ENCODE results near the gene SMO.

DNA sequence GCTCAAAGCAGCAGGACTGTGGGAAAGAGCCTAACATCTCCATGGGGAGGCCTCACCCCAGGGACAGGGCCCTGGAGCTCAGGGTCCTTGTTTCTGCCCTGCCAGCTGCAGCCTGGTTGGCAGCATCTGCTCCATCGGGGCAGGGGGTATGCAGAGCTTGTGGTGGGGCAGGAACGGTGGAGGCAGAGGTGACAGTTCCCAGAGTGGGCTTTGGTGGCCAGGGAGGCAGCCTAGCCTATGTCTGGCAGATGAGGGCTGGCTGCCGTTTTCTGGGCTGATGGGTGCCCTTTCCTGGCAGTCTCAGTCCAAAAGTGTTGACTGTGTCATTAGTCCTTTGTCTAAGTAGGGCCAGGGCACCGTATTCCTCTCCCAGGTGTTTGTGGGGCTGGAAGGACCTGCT, 24.2 kb downstream of the SMO start:
- TF ChIP-seq, protein P1, sequence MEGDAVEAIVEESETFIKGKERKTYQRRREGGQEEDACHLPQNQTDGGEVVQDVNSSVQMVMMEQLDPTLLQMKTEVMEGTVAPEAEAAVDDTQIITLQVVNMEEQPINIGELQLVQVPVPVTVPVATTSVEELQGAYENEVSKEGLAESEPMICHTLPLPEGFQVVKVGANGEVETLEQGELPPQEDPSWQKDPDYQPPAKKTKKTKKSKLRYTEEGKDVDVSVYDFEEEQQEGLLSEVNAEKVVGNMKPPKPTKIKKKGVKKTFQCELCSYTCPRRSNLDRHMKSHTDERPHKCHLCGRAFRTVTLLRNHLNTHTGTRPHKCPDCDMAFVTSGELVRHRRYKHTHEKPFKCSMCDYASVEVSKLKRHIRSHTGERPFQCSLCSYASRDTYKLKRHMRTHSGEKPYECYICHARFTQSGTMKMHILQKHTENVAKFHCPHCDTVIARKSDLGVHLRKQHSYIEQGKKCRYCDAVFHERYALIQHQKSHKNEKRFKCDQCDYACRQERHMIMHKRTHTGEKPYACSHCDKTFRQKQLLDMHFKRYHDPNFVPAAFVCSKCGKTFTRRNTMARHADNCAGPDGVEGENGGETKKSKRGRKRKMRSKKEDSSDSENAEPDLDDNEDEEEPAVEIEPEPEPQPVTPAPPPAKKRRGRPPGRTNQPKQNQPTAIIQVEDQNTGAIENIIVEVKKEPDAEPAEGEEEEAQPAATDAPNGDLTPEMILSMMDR (IDR thresholded peaks at IDR 0.05 in 2 of 3, conservative IDR thresholded peaks at IDR 0.05 in 1 of 3; ENCODE audit: borderline replicate concordance in 1 of 3, insufficient read depth in 1 of 3, low read depth in 2 of 3, low read length in 2 of 3): no peak
- TF ChIP-seq, protein P2, sequence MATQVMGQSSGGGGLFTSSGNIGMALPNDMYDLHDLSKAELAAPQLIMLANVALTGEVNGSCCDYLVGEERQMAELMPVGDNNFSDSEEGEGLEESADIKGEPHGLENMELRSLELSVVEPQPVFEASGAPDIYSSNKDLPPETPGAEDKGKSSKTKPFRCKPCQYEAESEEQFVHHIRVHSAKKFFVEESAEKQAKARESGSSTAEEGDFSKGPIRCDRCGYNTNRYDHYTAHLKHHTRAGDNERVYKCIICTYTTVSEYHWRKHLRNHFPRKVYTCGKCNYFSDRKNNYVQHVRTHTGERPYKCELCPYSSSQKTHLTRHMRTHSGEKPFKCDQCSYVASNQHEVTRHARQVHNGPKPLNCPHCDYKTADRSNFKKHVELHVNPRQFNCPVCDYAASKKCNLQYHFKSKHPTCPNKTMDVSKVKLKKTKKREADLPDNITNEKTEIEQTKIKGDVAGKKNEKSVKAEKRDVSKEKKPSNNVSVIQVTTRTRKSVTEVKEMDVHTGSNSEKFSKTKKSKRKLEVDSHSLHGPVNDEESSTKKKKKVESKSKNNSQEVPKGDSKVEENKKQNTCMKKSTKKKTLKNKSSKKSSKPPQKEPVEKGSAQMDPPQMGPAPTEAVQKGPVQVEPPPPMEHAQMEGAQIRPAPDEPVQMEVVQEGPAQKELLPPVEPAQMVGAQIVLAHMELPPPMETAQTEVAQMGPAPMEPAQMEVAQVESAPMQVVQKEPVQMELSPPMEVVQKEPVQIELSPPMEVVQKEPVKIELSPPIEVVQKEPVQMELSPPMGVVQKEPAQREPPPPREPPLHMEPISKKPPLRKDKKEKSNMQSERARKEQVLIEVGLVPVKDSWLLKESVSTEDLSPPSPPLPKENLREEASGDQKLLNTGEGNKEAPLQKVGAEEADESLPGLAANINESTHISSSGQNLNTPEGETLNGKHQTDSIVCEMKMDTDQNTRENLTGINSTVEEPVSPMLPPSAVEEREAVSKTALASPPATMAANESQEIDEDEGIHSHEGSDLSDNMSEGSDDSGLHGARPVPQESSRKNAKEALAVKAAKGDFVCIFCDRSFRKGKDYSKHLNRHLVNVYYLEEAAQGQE (IDR thresholded peaks at IDR 0.05; ENCODE audit: low read depth): no peak
- TF ChIP-seq ZFX (IDR thresholded peaks at IDR 0.05) (no peak), POLR2A (IDR thresholded peaks at IDR 0.05; ENCODE audit: borderline replicate concordance, extremely low read depth, insufficient read depth, insufficient read length) (no peak), YY1 (IDR thresholded peaks at IDR 0.05; ENCODE audit: extremely low read depth, insufficient replicate concordance, low read depth, low read length) (no peak), POLR2AphosphoS5 (IDR thresholded peaks at IDR 0.05; ENCODE audit: low read depth, low read length) (no peak), EZH2 (IDR thresholded peaks at IDR 0.05) (no peak), RAD21 (IDR thresholded peaks at IDR 0.05; ENCODE audit: low read depth) (no peak), JUND (IDR thresholded peaks at IDR 0.05) (no peak)
- TF ChIP-seq, protein P3, sequence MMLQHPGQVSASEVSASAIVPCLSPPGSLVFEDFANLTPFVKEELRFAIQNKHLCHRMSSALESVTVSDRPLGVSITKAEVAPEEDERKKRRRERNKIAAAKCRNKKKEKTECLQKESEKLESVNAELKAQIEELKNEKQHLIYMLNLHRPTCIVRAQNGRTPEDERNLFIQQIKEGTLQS (IDR thresholded peaks at IDR 0.05): no peak
- TF ChIP-seq, protein P4, sequence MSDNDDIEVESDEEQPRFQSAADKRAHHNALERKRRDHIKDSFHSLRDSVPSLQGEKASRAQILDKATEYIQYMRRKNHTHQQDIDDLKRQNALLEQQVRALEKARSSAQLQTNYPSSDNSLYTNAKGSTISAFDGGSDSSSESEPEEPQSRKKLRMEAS (IDR thresholded peaks at IDR 0.05): no peak
